Astrocyte of the cerebellum (primary cell): ENCODE measurements around the gene STXBP4.

ENCODE experiments used
- DNase-seq: peaks from one replicate; pipeline ENCODE4 v3.0.0-alpha.2; 2011; ENCODE audit warnings: low read depth
- H3K4me3 ChIP-seq: 2 replicates; pipeline ENCODE4 v1.5.1; 2011; ENCODE audit warnings: mild to moderate bottlenecking, low read depth, low read length, moderate library complexity
- CTCF ChIP-seq: IDR thresholded peaks from 2 replicates; pipeline ENCODE4 v1.5.1; 2012; ENCODE audit warnings: low read length, low read depth, moderate library complexity, mild to moderate bottlenecking; ENCODE audit errors: missing control alignments
- in situ Hi-C: cut with HindIII; loops from 2 replicates; pipeline ENCODE4 v1.10.0; 2017; ENCODE audit warnings: low sequenced_read_pairs

The STXBP4 gene

DNA sequence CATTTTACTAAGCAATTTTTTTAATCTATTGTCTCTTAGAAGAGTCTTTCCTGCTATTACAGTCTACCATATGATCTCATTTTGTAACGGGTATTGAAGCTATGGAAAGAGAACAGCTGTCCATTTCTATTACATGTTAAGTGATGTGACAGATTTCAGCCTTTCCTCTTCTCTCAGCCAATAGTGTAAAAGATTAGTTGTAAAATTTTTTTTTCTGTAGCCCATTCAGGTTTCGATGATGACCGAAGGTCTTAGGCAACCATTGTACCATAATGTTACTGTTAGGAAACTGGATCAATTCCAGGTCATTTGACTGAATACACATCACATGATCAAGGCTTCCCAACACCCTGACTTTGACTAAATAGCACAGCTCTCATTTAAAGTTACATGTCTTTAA is 148.6 kb downstream of the STXBP4 start:
- no peak for TF ChIP-seq CTCF
- H3K4me3 ChIP-seq: no peak overlapping the region
- no peak for DNase-seq
- in situ Hi-C loops: no loop called here

DNA sequence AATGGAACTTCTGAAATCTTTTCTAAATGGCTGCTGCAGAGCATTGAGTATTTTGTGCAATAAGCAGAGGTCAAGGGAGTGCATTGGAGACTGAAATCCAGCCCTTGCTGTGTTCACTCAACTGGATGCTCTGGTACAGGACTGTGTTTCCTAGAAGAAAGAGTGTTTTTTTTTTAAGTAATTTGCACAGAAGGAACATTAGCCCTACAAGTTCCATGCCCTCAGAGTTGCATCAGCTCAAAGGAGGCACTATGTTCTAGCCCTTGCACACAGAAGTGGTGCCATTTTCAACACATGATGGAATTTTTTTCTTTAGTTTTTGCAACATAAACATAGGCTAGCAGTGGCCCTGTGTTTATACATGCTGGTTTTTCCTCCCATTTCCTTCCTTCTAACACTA is 152.1 kb downstream of the STXBP4 start:
- H3K4me3 ChIP-seq: no peak overlapping the region
- no peak for DNase-seq
- TF ChIP-seq CTCF: no peak
- in situ Hi-C loops: no loop called here

DNA sequence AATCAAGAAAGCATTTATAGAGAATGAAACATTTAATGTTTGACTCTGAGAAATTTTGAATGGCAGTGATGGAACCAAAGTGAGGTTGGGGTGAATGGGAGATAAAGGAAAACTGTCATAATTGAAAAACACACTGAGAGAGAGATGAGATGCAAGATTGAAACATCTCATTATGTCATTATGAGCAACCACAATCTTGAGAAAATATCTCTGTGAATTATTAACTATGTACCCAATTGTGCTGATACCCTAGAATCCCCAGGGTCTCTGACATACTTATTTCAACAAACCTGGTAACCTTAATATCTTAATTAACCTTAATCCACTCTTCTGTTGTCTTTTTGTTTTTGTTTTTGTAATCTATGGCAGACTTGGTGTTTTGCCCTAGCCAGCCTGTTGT is 152.7 kb downstream of the STXBP4 start:
- no peak overlapping the region for H3K4me3 ChIP-seq
- no peak for TF ChIP-seq CTCF
- in situ Hi-C loops: no loop called here
- no peak for DNase-seq

DNA sequence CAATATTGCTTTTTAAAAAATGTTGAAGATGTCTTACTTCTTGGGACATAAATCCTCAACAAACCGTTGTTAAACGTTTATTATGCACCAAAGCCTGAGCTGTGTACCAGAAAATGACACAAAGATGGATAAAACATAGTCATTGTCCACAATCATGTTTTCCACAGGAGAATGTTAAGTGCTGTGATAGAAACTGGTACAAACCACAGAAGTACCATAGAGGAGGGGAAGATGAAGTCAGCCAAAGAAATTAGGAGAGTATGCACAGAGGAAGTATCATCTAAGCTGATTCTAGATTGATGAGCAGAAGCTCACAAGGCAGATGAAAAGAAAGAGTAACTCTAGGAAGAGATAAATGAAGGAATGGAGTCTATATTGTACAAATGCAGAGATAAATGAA is 153.5 kb downstream of the STXBP4 start:
- no peak overlapping the region for H3K4me3 ChIP-seq
- TF ChIP-seq CTCF: no peak
- no peak for DNase-seq
- in situ Hi-C loops: no loop called here

DNA sequence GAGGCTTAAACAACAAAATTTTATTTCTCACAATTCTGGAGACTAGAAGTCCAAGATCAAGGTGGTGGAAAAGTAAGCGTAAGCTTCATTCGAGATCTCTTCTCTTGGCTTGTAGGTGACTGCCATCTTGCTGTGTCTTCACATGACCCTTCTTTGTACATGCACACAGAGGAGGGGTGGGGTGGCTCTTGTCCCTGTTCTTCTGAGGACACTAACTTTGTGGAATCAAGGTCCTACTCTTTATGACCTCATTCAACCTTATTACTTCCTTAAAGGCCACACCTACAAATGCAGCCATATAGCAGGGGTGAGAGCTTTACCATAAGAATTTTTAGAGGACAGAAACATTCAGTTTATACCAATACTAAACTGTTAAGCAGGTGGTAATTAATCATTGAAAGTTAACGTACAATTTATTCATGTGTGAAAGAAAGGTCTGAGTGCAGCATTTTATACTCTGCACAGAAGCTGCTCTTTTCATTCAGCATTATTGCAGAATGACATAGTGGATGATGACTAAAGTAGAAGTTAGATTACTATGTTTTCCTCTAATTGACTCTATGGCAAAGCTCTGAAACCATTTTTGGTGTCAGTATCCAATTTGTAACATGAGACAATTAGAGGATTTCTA is 156.3 kb downstream of the STXBP4 start:
- in situ Hi-C loops: no loop called here

DNA sequence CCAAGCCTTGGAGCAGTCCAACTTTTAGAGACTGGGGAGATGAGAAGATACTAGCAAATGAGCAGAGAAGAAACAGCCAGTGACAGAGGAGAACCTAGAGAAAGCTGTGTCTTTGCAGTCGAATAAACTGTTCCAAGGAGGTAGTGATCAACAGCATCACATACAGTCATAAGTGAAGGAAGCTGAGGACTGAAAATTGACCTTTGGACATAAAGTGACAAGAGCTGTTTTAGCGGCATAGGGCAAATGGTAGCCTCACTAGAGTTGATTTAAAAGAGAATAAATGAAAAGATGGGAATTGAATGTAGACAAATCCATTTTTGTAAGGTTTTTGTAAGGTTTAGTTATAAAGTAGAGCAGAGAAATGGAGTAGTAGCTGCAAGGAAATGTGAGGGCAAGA is 165.0 kb downstream of the STXBP4 start:
- H3K4me3 ChIP-seq: no peak overlapping the region
- in situ Hi-C loops: no loop called here

More for the DNA sequence above, 156.3 kb downstream of the STXBP4 start:
- TF ChIP-seq CTCF: no peak
- H3K4me3 ChIP-seq: no peak overlapping the region
- no peak for DNase-seq

More for the DNA sequence above, 165.0 kb downstream of the STXBP4 start:
- DNase-seq: no peak
- no peak for TF ChIP-seq CTCF
